SK-N-SH (cell line): ENCODE measurements around the gene ZNF783. TPM values are rescaled to one million over a fixed set of nuclear protein-coding genes. Genes with fewer than 3 reads are reported as not detected.

ENCODE experiments used
- CTCF ChIA-PET: fragments of 300-600, 350-600 bp; formaldehyde crosslinking; extraction: SDS; loops from one replicate; lab custom pipeline; 2021; lab: Yijun Ruan, JAX
- POLR2A ChIA-PET: fragments of 350-600 bp; sonication (Branson Sonifier 250); formaldehyde crosslinking; extraction: SDS; loops from one replicate; lab custom pipeline; 2020; ENCODE audit warnings: antibody characterized with exemption, inconsistent platforms; lab: Yijun Ruan, JAX
- DNase-seq: peaks from one replicate; pipeline ENCODE4 v3.0.0; 2012
- H2AFZ ChIP-seq: fragments of 200-600 bp; sonication (generic); 2 replicates; pipeline ENCODE4 v1.8.1; 2016; ENCODE audit warnings: antibody characterized with exemption, mild to moderate bottlenecking, low read depth
- H3F3A ChIP-seq: fragments of 200-600 bp; sonication (generic); replicated peaks from 2 replicates; pipeline ENCODE3; 2016; ENCODE audit warnings: antibody characterized with exemption, mild to moderate bottlenecking; ENCODE audit not compliant: insufficient read depth
- H3K27ac ChIP-seq, 2 experiments: fragments of 200-500 bp in 1 of 2; fragments of 200-600 bp in 1 of 2; sonication (Bioruptor generic) in 1 of 2; sonication (generic), shearing (Covaris generic) in 1 of 2; 2 replicates each; pipeline versions ENCODE4 v1.5.1 to v1.6.1; 2014 to 2016; ENCODE audit warnings: low read depth in 2 of 2, inconsistent platforms in 1 of 2, low read length in 1 of 2, mild to moderate bottlenecking in 1 of 2, mixed read lengths in 1 of 2
- H3K27me3 ChIP-seq: fragments of 200-600 bp; sonication (generic), shearing (Covaris generic); 2 replicates; pipeline ENCODE4 v1.6.1; 2016; ENCODE audit warnings: mixed run types; ENCODE audit not compliant: insufficient read depth
- H3K36me3 ChIP-seq, 2 experiments: fragments of 200-500 bp in 1 of 2; fragments of 200-600 bp in 1 of 2; sonication (Bioruptor generic) in 1 of 2; sonication (generic) in 1 of 2; replicated peaks in 1 of 2; 2 replicates each; pipeline versions ENCODE3 to v1.5.1; 2014 to 2016; ENCODE audit warnings: low read length in 1 of 2, mild to moderate bottlenecking in 1 of 2; ENCODE audit not compliant: insufficient read depth in 2 of 2, control insufficient read depth in 1 of 2
- H3K4me1 ChIP-seq, 2 experiments: fragments of 200-500 bp in 1 of 2; fragments of 200-600 bp in 1 of 2; sonication (Bioruptor generic) in 1 of 2; sonication (generic), shearing (Covaris generic) in 1 of 2; 2 replicates each; pipeline versions ENCODE4 v1.5.1 to v1.6.1; 2014 to 2016; ENCODE audit warnings: low read depth in 1 of 2, low read length in 1 of 2, mixed run types in 1 of 2; ENCODE audit not compliant: insufficient read depth in 2 of 2, control insufficient read depth in 1 of 2
- H3K4me2 ChIP-seq: fragments of 200-600 bp; sonication (generic), shearing (Covaris generic); 2 replicates; pipeline ENCODE4 v1.6.1; 2017; ENCODE audit warnings: mixed run types
- H3K4me3 ChIP-seq, 2 experiments: fragments of 200-500 bp in 1 of 2; fragments of 200-600 bp in 1 of 2; sonication (Bioruptor generic) in 1 of 2; sonication (generic), shearing (Covaris generic) in 1 of 2; 2 replicates each; pipeline versions ENCODE4 v1.5.1 to v1.8.1; 2014 to 2016; ENCODE audit warnings: low read depth in 2 of 2, inconsistent platforms in 1 of 2, low read length in 1 of 2, mild to moderate bottlenecking in 1 of 2, mixed read lengths in 1 of 2, moderate library complexity in 1 of 2
- H3K79me2 ChIP-seq: fragments of 200-600 bp; sonication (generic); 2 replicates; pipeline ENCODE4 v1.8.1; 2017; ENCODE audit warnings: mild to moderate bottlenecking; ENCODE audit not compliant: insufficient read depth
- H3K9ac ChIP-seq: fragments of 200-600 bp; sonication (generic); 2 replicates; pipeline ENCODE4 v1.6.1; 2017; ENCODE audit warnings: mixed run types
- H3K9me2 ChIP-seq: fragments of 200-600 bp; sonication (generic); 2 replicates; pipeline ENCODE4 v1.6.1; 2017; ENCODE audit warnings: mixed run types
- H3K9me3 ChIP-seq: fragments of 200-600 bp; sonication (generic); 2 replicates; pipeline ENCODE4 v1.6.1; 2017; ENCODE audit warnings: mixed run types, mild to moderate bottlenecking, moderate library complexity
- H4K20me1 ChIP-seq: fragments of 200-600 bp; sonication (generic); 2 replicates; pipeline ENCODE4 v1.6.1; 2017; ENCODE audit warnings: mild to moderate bottlenecking, mixed run types; ENCODE audit not compliant: insufficient read depth
- ELF1 ChIP-seq: IDR thresholded peaks from 2 replicates; pipeline ENCODE4 v1.4.0; 2012
- EP300 ChIP-seq, 2 experiments: IDR thresholded peaks; 2 replicates each; pipeline versions ENCODE4 v1.4.0 to v1.6.1; 2012; ENCODE audit warnings: borderline replicate concordance in 1 of 2, low read depth in 1 of 2, low read length in 1 of 2
- EZH2phosphoT487 ChIP-seq: fragments of 200-600 bp; sonication (generic); IDR thresholded peaks from 2 replicates; pipeline ENCODE4 v1.6.1; 2017; ENCODE audit warnings: low read depth, mixed run types, mild to moderate bottlenecking, antibody characterized with exemption, moderate library complexity, borderline replicate concordance
- FOSL2 ChIP-seq: IDR thresholded peaks from 2 replicates; pipeline ENCODE4 v1.4.0; 2012; ENCODE audit warnings: low read depth, mild to moderate bottlenecking, moderate library complexity, borderline replicate concordance
- FOXM1 ChIP-seq: IDR thresholded peaks from 2 replicates; pipeline ENCODE4 v1.4.0; 2012; ENCODE audit warnings: low read depth, mild to moderate bottlenecking
- GABPA ChIP-seq: IDR thresholded peaks from 2 replicates; pipeline ENCODE4 v1.4.0; 2012; ENCODE audit warnings: low read depth, mild to moderate bottlenecking
- JUND ChIP-seq: IDR thresholded peaks from 2 replicates; pipeline ENCODE4 v1.4.0; 2012
- MEF2A ChIP-seq: IDR thresholded peaks from 2 replicates; pipeline ENCODE4 v1.4.0; 2012; ENCODE audit warnings: low read depth, borderline replicate concordance
- NFIC ChIP-seq: IDR thresholded peaks from 2 replicates; pipeline ENCODE4 v1.4.0; 2012; ENCODE audit warnings: borderline replicate concordance
- RCOR1 ChIP-seq: fragments of 150-350 bp; IDR thresholded peaks from 2 replicates; pipeline ENCODE4 v1.6.1; 2017; ENCODE audit warnings: antibody characterized with exemption, low read length
- RFX5 ChIP-seq: IDR thresholded peaks from 2 replicates; pipeline ENCODE4 v1.6.1; 2012; ENCODE audit warnings: mild to moderate bottlenecking, improper control_type of control experiment, low read length
- SIN3A ChIP-seq: IDR thresholded peaks from 2 replicates; pipeline ENCODE4 v1.6.1; 2012; ENCODE audit warnings: low read depth, mild to moderate bottlenecking, low read length, moderate library complexity, borderline replicate concordance
- SMC3 ChIP-seq: IDR thresholded peaks from 2 replicates; pipeline ENCODE4 v1.6.1; 2012; ENCODE audit warnings: low read depth, low read length, improper control_type of control experiment
- TCF12 ChIP-seq: IDR thresholded peaks from 2 replicates; pipeline ENCODE4 v1.4.0; 2012
- TEAD4 ChIP-seq: IDR thresholded peaks from 2 replicates; pipeline ENCODE4 v1.4.0; 2012; ENCODE audit warnings: mild to moderate bottlenecking, borderline replicate concordance; ENCODE audit not compliant: insufficient read depth
- YY1 ChIP-seq: IDR thresholded peaks from 2 replicates; pipeline ENCODE4 v1.4.0; 2012; ENCODE audit warnings: low read depth, mild to moderate bottlenecking
- WGBS: methylation state at CpG from one replicate; pipeline ENCODE4 v1.1.6; 2017; ENCODE audit warnings: low lambda C conversion rate; 5-methylcytosine and 5-hydroxymethylcytosine counted together
- polyA plus RNA-seq, 3 experiments: library from polyadenylated mRNA; depleted of rRNA; stranded (reverse); fragments of >200 nt; gene quantifications; 2 replicates each; pipeline ENCODE4 v1.2.3, GENCODE V29; 2012
- TF ChIP-seq, protein P1 (sequence below): fragments of 150-350 bp; IDR thresholded peaks from 2 replicates; pipeline ENCODE4 v1.6.1; 2017; ENCODE audit warnings: antibody characterized with exemption, low read length, low read depth, borderline replicate concordance
- TF ChIP-seq, protein P2 (sequence below): fragments of 150-350 bp; IDR thresholded peaks from 2 replicates; pipeline ENCODE4 v1.6.1; 2016; ENCODE audit warnings: mild to moderate bottlenecking, low read depth, low read length
- TF ChIP-seq, protein P3 (sequence below): IDR thresholded peaks from 2 replicates; pipeline ENCODE4 v1.6.1; 2012; ENCODE audit warnings: mild to moderate bottlenecking, low read depth, low read length, moderate library complexity
- TF ChIP-seq, protein P4 (sequence below): IDR thresholded peaks from 2 replicates; pipeline ENCODE4; 2012
- TF ChIP-seq, protein P5 (sequence below): IDR thresholded peaks from 2 replicates; pipeline ENCODE4 v1.4.0; 2012; ENCODE audit warnings: low read depth, borderline replicate concordance
- TF ChIP-seq, protein P6 (sequence below): fragments of 200-600 bp; sonication (generic); IDR thresholded peaks from 2 replicates; pipeline ENCODE4 v1.6.1; 2017; ENCODE audit warnings: antibody characterized with exemption, mild to moderate bottlenecking, moderate library complexity

Gene ZNF783
- polyA plus RNA-seq, 1 of the 3 experiments (the other 2 are of a cell fraction): 12.5 TPM

DNA sequence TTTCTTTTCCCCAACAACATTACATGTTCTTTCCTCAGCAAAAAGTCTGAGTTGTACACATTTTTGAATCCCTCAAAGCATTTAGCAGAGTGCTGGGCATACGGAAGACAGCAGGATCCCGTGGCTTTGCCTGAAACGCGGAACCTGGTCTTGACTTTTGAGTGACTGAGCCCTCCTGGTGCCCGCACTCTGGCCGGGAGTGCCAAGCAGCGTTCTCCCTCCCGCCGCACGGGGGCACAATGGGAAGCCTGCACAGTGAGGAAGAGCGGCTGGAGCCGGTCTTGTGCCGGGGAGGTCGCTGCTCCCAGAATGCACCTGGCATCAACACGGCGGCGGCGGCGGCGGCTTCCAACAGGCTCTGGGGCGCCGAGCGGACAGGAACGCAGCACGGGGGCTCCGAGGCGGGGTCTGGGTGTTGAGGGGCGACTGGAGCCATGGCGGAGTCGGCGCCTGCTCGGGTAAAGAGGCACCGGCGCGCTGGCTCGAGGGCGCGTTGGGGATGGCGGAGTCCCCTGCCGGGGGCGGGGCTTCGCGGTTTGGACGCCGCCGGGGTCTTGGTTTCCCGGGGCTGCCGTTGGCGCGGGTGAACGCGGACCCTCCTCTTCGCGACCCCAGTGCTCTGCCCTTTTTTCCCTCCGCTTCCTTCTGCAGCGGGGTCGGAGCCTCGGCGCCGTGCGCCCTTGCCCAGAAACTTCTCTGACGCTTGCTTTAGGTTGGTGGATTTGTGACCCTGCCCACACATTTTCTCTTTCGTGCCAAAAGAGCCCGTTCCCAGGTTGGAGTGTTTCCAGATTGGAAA is 22.5 kb upstream of the ZNF783 start, which contains the start of gene ZNF212:
Gene ZNF212, plus strand, starts transcription at position 307 of the 799 bp plus-strand sequence. Its CDS starts 128 bp downstream, at position 435.
- H3K9me2 ChIP-seq: no peaks in the 10 kb centered on the region
- peak within 1 kb of the TSS; percentile 70 for H2AFZ ChIP-seq
- H3K27me3 ChIP-seq: no peaks in the 10 kb centered on the region
- POLR2A ChIA-PET: no interaction called here
- H3K4me3 ChIP-seq: peak within 1 kb of the TSS; percentile 82 to 96
- H4K20me1 ChIP-seq: no peaks in the 10 kb centered on the region
- DNase-seq: peak; percentile 100
- peak within 1 kb of the TSS; percentile 50 to 72; a peak in 3 of 4 replicates for H3K27ac ChIP-seq
- H3F3A ChIP-seq: peaks cover 18% of the 10 kb centered on the region
- H3K9me3 ChIP-seq: peaks cover 14% of the 10 kb centered on the region; the same call in 1 of the 2 replicates
- peak within 1 kb of the TSS; percentile 95 for H3K4me2 ChIP-seq
- WGBS: 0% methylated on average over 27 of the region's 64 CpGs
- CTCF ChIA-PET: interaction anchor here (1.1 to 3.4 kb wide), 3 partner anchors 22 to 182 kb away, joined by 3 to 25 read pairs (median 6); partner anchors contain the start of genes ZNF282 and ZNF783
- peaks cover 0 to 25% of the 10 kb centered on the region in 2 experiments for H3K36me3 ChIP-seq
- H3K4me1 ChIP-seq: peaks cover 1 to 13% of the 10 kb centered on the region in 2 experiments; a peak in 3 of 4 replicates
- peaks cover 49% of the 10 kb centered on the region for H3K79me2 ChIP-seq
- H3K9ac ChIP-seq: peak within 1 kb of the TSS; percentile 91
- no peak for TF ChIP-seq MEF2A
- peak; percentile 67; the same call in 1 of the 2 replicates for TF ChIP-seq ELF1
- TF ChIP-seq RCOR1: peak; percentile 47; the same call in 1 of the 2 replicates
- TF ChIP-seq YY1: peak; percentile 87
- TF ChIP-seq, protein P1, sequence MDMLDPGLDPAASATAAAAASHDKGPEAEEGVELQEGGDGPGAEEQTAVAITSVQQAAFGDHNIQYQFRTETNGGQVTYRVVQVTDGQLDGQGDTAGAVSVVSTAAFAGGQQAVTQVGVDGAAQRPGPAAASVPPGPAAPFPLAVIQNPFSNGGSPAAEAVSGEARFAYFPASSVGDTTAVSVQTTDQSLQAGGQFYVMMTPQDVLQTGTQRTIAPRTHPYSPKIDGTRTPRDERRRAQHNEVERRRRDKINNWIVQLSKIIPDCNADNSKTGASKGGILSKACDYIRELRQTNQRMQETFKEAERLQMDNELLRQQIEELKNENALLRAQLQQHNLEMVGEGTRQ: no peak
- TF ChIP-seq, protein P2, sequence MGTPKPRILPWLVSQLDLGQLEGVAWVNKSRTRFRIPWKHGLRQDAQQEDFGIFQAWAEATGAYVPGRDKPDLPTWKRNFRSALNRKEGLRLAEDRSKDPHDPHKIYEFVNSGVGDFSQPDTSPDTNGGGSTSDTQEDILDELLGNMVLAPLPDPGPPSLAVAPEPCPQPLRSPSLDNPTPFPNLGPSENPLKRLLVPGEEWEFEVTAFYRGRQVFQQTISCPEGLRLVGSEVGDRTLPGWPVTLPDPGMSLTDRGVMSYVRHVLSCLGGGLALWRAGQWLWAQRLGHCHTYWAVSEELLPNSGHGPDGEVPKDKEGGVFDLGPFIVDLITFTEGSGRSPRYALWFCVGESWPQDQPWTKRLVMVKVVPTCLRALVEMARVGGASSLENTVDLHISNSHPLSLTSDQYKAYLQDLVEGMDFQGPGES: no peak
- no peak for TF ChIP-seq RFX5
- TF ChIP-seq JUND: no peak
- TF ChIP-seq, protein P3, sequence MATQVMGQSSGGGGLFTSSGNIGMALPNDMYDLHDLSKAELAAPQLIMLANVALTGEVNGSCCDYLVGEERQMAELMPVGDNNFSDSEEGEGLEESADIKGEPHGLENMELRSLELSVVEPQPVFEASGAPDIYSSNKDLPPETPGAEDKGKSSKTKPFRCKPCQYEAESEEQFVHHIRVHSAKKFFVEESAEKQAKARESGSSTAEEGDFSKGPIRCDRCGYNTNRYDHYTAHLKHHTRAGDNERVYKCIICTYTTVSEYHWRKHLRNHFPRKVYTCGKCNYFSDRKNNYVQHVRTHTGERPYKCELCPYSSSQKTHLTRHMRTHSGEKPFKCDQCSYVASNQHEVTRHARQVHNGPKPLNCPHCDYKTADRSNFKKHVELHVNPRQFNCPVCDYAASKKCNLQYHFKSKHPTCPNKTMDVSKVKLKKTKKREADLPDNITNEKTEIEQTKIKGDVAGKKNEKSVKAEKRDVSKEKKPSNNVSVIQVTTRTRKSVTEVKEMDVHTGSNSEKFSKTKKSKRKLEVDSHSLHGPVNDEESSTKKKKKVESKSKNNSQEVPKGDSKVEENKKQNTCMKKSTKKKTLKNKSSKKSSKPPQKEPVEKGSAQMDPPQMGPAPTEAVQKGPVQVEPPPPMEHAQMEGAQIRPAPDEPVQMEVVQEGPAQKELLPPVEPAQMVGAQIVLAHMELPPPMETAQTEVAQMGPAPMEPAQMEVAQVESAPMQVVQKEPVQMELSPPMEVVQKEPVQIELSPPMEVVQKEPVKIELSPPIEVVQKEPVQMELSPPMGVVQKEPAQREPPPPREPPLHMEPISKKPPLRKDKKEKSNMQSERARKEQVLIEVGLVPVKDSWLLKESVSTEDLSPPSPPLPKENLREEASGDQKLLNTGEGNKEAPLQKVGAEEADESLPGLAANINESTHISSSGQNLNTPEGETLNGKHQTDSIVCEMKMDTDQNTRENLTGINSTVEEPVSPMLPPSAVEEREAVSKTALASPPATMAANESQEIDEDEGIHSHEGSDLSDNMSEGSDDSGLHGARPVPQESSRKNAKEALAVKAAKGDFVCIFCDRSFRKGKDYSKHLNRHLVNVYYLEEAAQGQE: peak; percentile 59; the same call in 1 of the 2 replicates
- TF ChIP-seq EP300 (IDR thresholded peaks at IDR 0.05; ENCODE audit: borderline replicate concordance in 1 of 2, low read depth in 1 of 2, low read length in 1 of 2): peak in 1 of 2 experiments; percentile 78; a peak in 1 of 4 replicates
- peak; percentile 55; the same call in 1 of the 2 replicates for TF ChIP-seq TCF12
- peak; percentile 58 for TF ChIP-seq SMC3
- no peak for TF ChIP-seq FOXM1
- TF ChIP-seq, protein P4, sequence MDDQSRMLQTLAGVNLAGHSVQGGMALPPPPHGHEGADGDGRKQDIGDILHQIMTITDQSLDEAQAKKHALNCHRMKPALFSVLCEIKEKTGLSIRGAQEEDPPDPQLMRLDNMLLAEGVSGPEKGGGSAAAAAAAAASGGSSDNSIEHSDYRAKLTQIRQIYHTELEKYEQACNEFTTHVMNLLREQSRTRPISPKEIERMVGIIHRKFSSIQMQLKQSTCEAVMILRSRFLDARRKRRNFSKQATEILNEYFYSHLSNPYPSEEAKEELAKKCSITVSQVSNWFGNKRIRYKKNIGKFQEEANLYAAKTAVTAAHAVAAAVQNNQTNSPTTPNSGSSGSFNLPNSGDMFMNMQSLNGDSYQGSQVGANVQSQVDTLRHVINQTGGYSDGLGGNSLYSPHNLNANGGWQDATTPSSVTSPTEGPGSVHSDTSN: peak; percentile 45; the same call in 1 of the 2 replicates
- no peak for TF ChIP-seq EZH2phosphoT487
- no peak for TF ChIP-seq TEAD4
- peak; percentile 80; the same call in 1 of the 2 replicates for TF ChIP-seq SIN3A
- TF ChIP-seq, protein P5, sequence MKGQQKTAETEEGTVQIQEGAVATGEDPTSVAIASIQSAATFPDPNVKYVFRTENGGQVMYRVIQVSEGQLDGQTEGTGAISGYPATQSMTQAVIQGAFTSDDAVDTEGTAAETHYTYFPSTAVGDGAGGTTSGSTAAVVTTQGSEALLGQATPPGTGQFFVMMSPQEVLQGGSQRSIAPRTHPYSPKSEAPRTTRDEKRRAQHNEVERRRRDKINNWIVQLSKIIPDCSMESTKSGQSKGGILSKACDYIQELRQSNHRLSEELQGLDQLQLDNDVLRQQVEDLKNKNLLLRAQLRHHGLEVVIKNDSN: peak; percentile 29; the same call in 1 of the 2 replicates
- TF ChIP-seq, protein P6, sequence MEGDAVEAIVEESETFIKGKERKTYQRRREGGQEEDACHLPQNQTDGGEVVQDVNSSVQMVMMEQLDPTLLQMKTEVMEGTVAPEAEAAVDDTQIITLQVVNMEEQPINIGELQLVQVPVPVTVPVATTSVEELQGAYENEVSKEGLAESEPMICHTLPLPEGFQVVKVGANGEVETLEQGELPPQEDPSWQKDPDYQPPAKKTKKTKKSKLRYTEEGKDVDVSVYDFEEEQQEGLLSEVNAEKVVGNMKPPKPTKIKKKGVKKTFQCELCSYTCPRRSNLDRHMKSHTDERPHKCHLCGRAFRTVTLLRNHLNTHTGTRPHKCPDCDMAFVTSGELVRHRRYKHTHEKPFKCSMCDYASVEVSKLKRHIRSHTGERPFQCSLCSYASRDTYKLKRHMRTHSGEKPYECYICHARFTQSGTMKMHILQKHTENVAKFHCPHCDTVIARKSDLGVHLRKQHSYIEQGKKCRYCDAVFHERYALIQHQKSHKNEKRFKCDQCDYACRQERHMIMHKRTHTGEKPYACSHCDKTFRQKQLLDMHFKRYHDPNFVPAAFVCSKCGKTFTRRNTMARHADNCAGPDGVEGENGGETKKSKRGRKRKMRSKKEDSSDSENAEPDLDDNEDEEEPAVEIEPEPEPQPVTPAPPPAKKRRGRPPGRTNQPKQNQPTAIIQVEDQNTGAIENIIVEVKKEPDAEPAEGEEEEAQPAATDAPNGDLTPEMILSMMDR: peak; percentile 92
- peak; percentile 61; the same call in 1 of the 2 replicates for TF ChIP-seq NFIC
- no peak for TF ChIP-seq GABPA
- TF ChIP-seq FOSL2: peak; percentile 23; the same call in 1 of the 2 replicates
